PC-3 (cell line): ENCODE results near the gene AAMP. TPM values are rescaled to one million over a fixed set of nuclear protein-coding genes. Genes with fewer than 3 reads are reported as not detected.

Experiments used
- ATAC-seq: fragments of 200-7000 bp; cut with Tn5 transposase; 2 replicates; pipeline ENCODE4 v1.9.1; 2020; ENCODE audit warnings: mild to moderate bottlenecking, moderate library complexity
- BruUV-seq: library from RNA; stranded (reverse); fragments of 400-500 nt; replicated peaks from 2 replicates; lab custom pipeline; 2021; lab: Mats Ljungman, UMichigan
- CTCF ChIA-PET: fragments of 300-600 bp; sonication (Branson Sonifier 250); formaldehyde crosslinking; loops from one replicate; lab custom pipeline; 2022; ENCODE audit warnings: antibody characterized with exemption; lab: Charles Lee
- POLR2A ChIA-PET: fragments of 300-600 bp; sonication (Branson Sonifier 250); formaldehyde crosslinking; loops from one replicate; lab custom pipeline; 2022; ENCODE audit warnings: antibody characterized with exemption; ENCODE audit not compliant: unreplicated experiment; lab: Charles Lee
- DNase-seq: peaks from one replicate; pipeline ENCODE4 v3.0.0-alpha.2; 2015
- H2AFZ ChIP-seq: fragments of 300-600 bp; sonication (generic); 2 replicates; pipeline ENCODE4 v1.6.0; 2016; ENCODE audit warnings: antibody characterized with exemption, low read length
- H3F3A ChIP-seq: fragments of 300-600 bp; sonication (generic); one replicate; pipeline ENCODE4 v1.6.0; 2017; ENCODE audit warnings: antibody characterized with exemption, low read length, control low read depth, mild to moderate bottlenecking; ENCODE audit not compliant: unreplicated experiment
- H3K27ac ChIP-seq: fragments of 300-600 bp; sonication (generic); 2 replicates; pipeline ENCODE4 v1.5.1; 2016; ENCODE audit warnings: mild to moderate bottlenecking, low read length
- H3K27me3 ChIP-seq: fragments of 300-600 bp; sonication (generic); 2 replicates; pipeline ENCODE4 v1.6.1; 2016; ENCODE audit warnings: low read length, mixed read lengths
- H3K36me3 ChIP-seq: fragments of 300-600 bp; sonication (generic); 2 replicates; pipeline ENCODE4 v1.6.1; 2016; ENCODE audit warnings: low read depth, mixed run types, low read length, mixed read lengths
- H3K4me1 ChIP-seq: fragments of 300-600 bp; sonication (generic); 2 replicates; pipeline ENCODE4 v1.5.1; 2016; ENCODE audit warnings: low read length; ENCODE audit not compliant: insufficient read depth
- H3K4me2 ChIP-seq: fragments of 300-600 bp; sonication (generic); 2 replicates; pipeline ENCODE4 v1.6.0; 2016; ENCODE audit warnings: low read length
- H3K4me3 ChIP-seq: fragments of 300-600 bp; sonication (generic); 2 replicates; pipeline ENCODE4 v1.5.1; 2016; ENCODE audit warnings: mild to moderate bottlenecking, low read length, mixed read lengths
- H3K79me2 ChIP-seq: fragments of 300-600 bp; sonication (generic); 2 replicates; pipeline ENCODE4 v1.6.1; 2017; ENCODE audit warnings: low read length, mixed read lengths
- H3K9ac ChIP-seq: fragments of 300-600 bp; sonication (generic); 2 replicates; pipeline ENCODE4 v1.6.0; 2016; ENCODE audit warnings: mild to moderate bottlenecking, low read length
- H3K9me2 ChIP-seq: fragments of 300-600 bp; sonication (generic); replicated peaks from 2 replicates; pipeline ENCODE4 v1.6.1; 2016; ENCODE audit warnings: mixed run types, low read length, mixed read lengths
- H3K9me3 ChIP-seq: fragments of 300-600 bp; sonication (generic); 2 replicates; pipeline ENCODE4 v1.6.1; 2016; ENCODE audit warnings: low read length, mixed read lengths
- H4K20me1 ChIP-seq: fragments of 300-600 bp; sonication (generic); 2 replicates; pipeline ENCODE4 v1.6.1; 2016; ENCODE audit warnings: low read length, mixed read lengths
- EZH2 ChIP-seq: fragments of 300-600 bp; sonication (generic); IDR thresholded peaks from one replicate; pipeline ENCODE4 v1.6.1; 2017; ENCODE audit warnings: antibody characterized with exemption, mild to moderate bottlenecking, low read length; ENCODE audit not compliant: unreplicated experiment
- EZH2phosphoT487 ChIP-seq: fragments of 300-600 bp; sonication (generic); IDR thresholded peaks from 2 replicates; pipeline ENCODE4 v1.6.1; 2018; ENCODE audit warnings: mild to moderate bottlenecking, antibody characterized with exemption, low read length, borderline replicate concordance
- intact Hi-C: fragments of 100-400 bp; cut with micrococcal nuclease; formaldehyde crosslinking; loops from 2 replicates; pipeline ENCODE4 v1.9.0; 2023
- total RNA-seq: library from RNA; depleted of rRNA; stranded (reverse); fragments of >200 nt; gene quantifications from 2 replicates; pipeline ENCODE4 v1.2.3, GENCODE V29; 2014
- TF ChIP-seq, protein P1 (sequence below): fragments of 300-600 bp; sonication (generic); conservative IDR thresholded peaks from 2 replicates; pipeline ENCODE4 v1.5.1; 2017; ENCODE audit warnings: antibody characterized with exemption, low read depth, mild to moderate bottlenecking, low read length

The AAMP gene
- total RNA-seq, 1 experiment from 2014 or later = 272 TPM

DNA sequence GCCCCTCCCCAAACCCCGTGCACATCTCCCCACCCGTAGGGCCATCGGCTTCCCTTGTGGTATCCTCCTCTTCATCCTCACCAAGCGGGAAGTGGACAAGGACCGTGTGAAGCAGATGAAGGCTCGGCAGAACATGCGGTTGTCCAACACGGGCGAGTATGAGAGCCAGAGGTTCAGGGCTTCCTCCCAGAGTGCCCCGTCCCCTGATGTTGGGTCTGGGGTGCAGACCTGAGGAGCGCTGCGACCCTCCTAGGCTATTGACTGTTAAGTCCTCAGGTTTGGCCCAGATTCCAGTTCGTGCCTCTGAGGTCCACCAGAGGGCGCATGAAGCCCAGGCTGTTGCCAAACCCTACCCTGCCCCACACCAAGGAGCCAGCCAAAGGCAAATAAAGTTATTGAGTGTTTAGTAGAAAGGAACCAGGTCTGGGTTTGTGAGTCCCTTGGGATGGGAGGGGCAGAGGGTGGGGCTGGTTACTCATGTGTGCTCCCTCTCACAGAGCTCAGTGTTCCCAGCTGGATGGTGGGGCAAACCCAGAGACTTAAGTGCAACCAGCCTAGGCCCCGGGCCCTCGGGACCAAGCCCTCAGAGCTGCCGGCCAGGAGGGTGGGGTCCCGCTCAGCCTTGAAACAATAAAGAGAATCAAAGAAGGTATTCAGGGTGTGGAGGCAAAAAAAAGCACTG is 2.7 kb upstream of the AAMP start:
- DNase-seq = peak; percentile 97
- BruUV-seq = no TSS peak
- Histone ChIP-seq H3K9ac (peak overlapping the region; percentile 50; the same call in 1 of the 2 replicates), H3K9me3 (no peaks in the 10 kb centered on the region), H3F3A (no peaks in the 10 kb centered on the region), H3K4me1 (peaks cover 19% of the 10 kb centered on the region), H3K36me3 (peaks cover 30% of the 10 kb centered on the region; the same call in 1 of the 2 replicates), H4K20me1 (no peaks in the 10 kb centered on the region), H3K4me2 (peak overlapping the region; percentile 97), H2AFZ (no peak overlapping the region), H3K27me3 (no peaks in the 10 kb centered on the region), H3K27ac (peak overlapping the region; percentile 72), H3K4me3 (no peak overlapping the region), H3K9me2 (no peaks in the 10 kb centered on the region), H3K79me2 (peaks cover 37% of the 10 kb centered on the region)
- CTCF ChIA-PET = interaction anchor here (0.6 to 2.2 kb wide), 7 partner anchors 10 to 123 kb away, joined by 3 to 21 read pairs (median 7); partner anchors contain the start of gene CATIP
- TF ChIP-seq EZH2 (no peak), EZH2phosphoT487 (no peak)
- TF ChIP-seq, protein P1, sequence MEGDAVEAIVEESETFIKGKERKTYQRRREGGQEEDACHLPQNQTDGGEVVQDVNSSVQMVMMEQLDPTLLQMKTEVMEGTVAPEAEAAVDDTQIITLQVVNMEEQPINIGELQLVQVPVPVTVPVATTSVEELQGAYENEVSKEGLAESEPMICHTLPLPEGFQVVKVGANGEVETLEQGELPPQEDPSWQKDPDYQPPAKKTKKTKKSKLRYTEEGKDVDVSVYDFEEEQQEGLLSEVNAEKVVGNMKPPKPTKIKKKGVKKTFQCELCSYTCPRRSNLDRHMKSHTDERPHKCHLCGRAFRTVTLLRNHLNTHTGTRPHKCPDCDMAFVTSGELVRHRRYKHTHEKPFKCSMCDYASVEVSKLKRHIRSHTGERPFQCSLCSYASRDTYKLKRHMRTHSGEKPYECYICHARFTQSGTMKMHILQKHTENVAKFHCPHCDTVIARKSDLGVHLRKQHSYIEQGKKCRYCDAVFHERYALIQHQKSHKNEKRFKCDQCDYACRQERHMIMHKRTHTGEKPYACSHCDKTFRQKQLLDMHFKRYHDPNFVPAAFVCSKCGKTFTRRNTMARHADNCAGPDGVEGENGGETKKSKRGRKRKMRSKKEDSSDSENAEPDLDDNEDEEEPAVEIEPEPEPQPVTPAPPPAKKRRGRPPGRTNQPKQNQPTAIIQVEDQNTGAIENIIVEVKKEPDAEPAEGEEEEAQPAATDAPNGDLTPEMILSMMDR = peak; percentile 92
- peak; percentile 60 for ATAC-seq
- intact Hi-C loops = loop anchor here (1.0 to 2.0 kb wide), 4 partner anchors 15 to 124 kb away; partner anchors contain the start of gene CATIP
- POLR2A ChIA-PET = interaction anchor here (1.6 kb wide), 1 partner anchor 14 kb away, joined by 13 read pairs; no protein-coding TSS in a partner anchor

DNA sequence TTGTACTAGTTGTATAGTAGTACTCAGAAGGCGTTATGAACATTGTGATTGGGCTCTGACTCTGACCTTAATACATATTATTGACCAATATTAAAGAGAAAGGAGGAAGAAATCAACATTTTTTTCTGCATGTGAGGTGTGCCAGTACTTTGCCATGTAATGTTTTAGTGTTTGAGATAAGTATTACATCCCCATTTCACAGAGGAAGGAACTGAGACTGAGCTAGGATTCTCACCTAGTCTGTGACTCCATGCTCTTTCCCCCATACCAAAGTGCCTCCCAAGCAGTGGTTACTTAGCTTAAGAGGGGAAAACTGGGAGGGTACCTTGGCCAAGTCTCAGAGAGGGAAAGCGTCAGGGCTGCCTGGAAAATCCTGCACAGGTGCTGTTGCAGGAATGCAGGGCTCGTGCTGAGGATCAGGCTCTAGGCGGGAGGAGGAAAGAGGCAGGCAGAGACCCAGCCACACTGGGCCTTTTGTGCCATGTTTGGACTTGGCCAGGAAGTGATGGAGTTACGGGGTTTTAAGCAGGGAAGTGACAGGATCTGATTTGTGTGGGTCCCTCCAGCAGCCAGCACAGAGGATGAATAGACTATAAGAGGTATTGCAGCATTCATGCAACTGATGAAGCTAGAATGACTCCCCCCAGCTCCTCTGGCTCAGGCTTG is 2.1 kb upstream of the AAMP start:
- DNase-seq (no peak), ATAC-seq (no peak)
- H3K9me3 ChIP-seq = no peaks in the 10 kb centered on the region
- H3K4me1 ChIP-seq = peaks cover 19% of the 10 kb centered on the region
- TF ChIP-seq EZH2phosphoT487 = no peak
- no peak for TF ChIP-seq EZH2
- TF ChIP-seq, protein P1 = no peak
- no peaks in the 10 kb centered on the region for H3F3A ChIP-seq
- H3K9ac ChIP-seq = peak overlapping the region; percentile 79
- no TSS peak for BruUV-seq
- H2AFZ ChIP-seq = 0 out of 2 replicates have a peak overlapping the region, but pooled peaks have one; percentile 79
- H3K79me2 ChIP-seq = peaks cover 39% of the 10 kb centered on the region
- H3K9me2 ChIP-seq = no peaks in the 10 kb centered on the region
- H3K36me3 ChIP-seq = peaks cover 27% of the 10 kb centered on the region; the same call in 1 of the 2 replicates
- no peaks in the 10 kb centered on the region for H3K27me3 ChIP-seq
- peak overlapping the region; percentile 97 for H3K4me2 ChIP-seq
- intact Hi-C loops = loop anchor here (1.0 to 2.0 kb wide), 5 partner anchors 15 to 124 kb away; partner anchors contain the start of gene CATIP
- H3K4me3 ChIP-seq = peak overlapping the region; percentile 87
- H4K20me1 ChIP-seq = no peaks in the 10 kb centered on the region
- H3K27ac ChIP-seq = no peak overlapping the region
- ChIA-PET POLR2A (interaction anchor here (1.6 kb wide), 1 partner anchor 15 kb away, joined by 13 read pairs; no protein-coding TSS in a partner anchor), CTCF (interaction anchor here (1.5 to 2.2 kb wide), 2 partner anchors 15 to 85 kb away, joined by 13 to 21 read pairs; partner anchors contain the start of gene CATIP)
